Loucy (cell line): ENCODE data around the gene XRCC5.

Source experiments
- H2AFZ ChIP-seq: fragments of 200-600 bp; sonication (generic); 2 replicates; pipeline ENCODE4 v1.6.0; 2016; ENCODE audit warnings: antibody characterized with exemption, mild to moderate bottlenecking, low read length, moderate library complexity
- H3F3A ChIP-seq: fragments of 200-600 bp; 2 replicates; pipeline ENCODE4 v1.6.0; 2016; ENCODE audit warnings: antibody characterized with exemption, low read depth, mild to moderate bottlenecking
- H3K27me3 ChIP-seq: fragments of 200-600 bp; sonication (generic); 2 replicates; pipeline ENCODE4 v1.6.1; 2014; ENCODE audit warnings: low read length, mild to moderate bottlenecking; ENCODE audit not compliant: insufficient read depth, poor library complexity, severe bottlenecking
- H3K36me3 ChIP-seq: fragments of 200-600 bp; sonication (generic); 2 replicates; pipeline ENCODE4 v1.6.1; 2016; ENCODE audit warnings: low read length; ENCODE audit not compliant: insufficient read depth
- H3K4me1 ChIP-seq: fragments of 200-600 bp; sonication (generic); 2 replicates; pipeline ENCODE4 v1.5.1; 2014; ENCODE audit warnings: low read length, mild to moderate bottlenecking; ENCODE audit not compliant: insufficient read depth, poor library complexity, severe bottlenecking
- H3K4me2 ChIP-seq: fragments of 200-600 bp; sonication (generic); 2 replicates; pipeline ENCODE4 v1.6.0; 2014; ENCODE audit warnings: antibody characterized with exemption, low read length, low read depth, mild to moderate bottlenecking; ENCODE audit not compliant: poor library complexity, severe bottlenecking
- H3K4me3 ChIP-seq: fragments of 200-600 bp; sonication (generic); 2 replicates; pipeline ENCODE4 v1.5.1; 2014; ENCODE audit warnings: low read length, mild to moderate bottlenecking, mixed read lengths; ENCODE audit not compliant: poor library complexity, severe bottlenecking
- H3K79me2 ChIP-seq: fragments of 200-600 bp; sonication (generic); 2 replicates; pipeline ENCODE4 v1.6.1; 2014; ENCODE audit warnings: low read length; ENCODE audit not compliant: insufficient read depth
- H3K9ac ChIP-seq: fragments of 200-600 bp; sonication (generic); 2 replicates; pipeline ENCODE4 v1.6.0; 2014; ENCODE audit warnings: mild to moderate bottlenecking, low read depth, low read length, moderate library complexity; ENCODE audit not compliant: poor library complexity, severe bottlenecking
- H3K9me2 ChIP-seq: fragments of 200-600 bp; sonication (generic); replicated peaks from 2 replicates; pipeline ENCODE4 v1.6.1; 2016; ENCODE audit warnings: low read depth, low read length, mixed read lengths
- H3K9me3 ChIP-seq: fragments of 200-600 bp; sonication (generic); 2 replicates; pipeline ENCODE4 v1.6.1; 2014; ENCODE audit warnings: mild to moderate bottlenecking, antibody characterized with exemption, low read length, low read depth; ENCODE audit not compliant: insufficient read depth
- H4K20me1 ChIP-seq: fragments of 200-600 bp; sonication (generic); 2 replicates; pipeline ENCODE4 v1.6.0; 2014; ENCODE audit warnings: antibody characterized with exemption, low read length, mild to moderate bottlenecking; ENCODE audit not compliant: insufficient read depth, poor library complexity, severe bottlenecking
- CTCF ChIP-seq: fragments of 200-600 bp; sonication (generic); conservative IDR thresholded peaks from 2 replicates; pipeline ENCODE4 v1.5.1; 2014; ENCODE audit warnings: mild to moderate bottlenecking, antibody characterized with exemption, low read length
- EZH2phosphoT487 ChIP-seq: fragments of 200-600 bp; IDR thresholded peaks from 2 replicates; pipeline ENCODE4 v1.6.1; 2018; ENCODE audit warnings: antibody characterized with exemption, mild to moderate bottlenecking, moderate library complexity, borderline replicate concordance

Gene XRCC5

GRCh38 chr2:216107320-216107719, 1.8 kb upstream of the XRCC5 start:
- no peak for TF ChIP-seq CTCF
- no peak for TF ChIP-seq EZH2phosphoT487
- no peaks in the 10 kb centered on the region for H3K9me2 ChIP-seq
- peaks cover 5% of the 10 kb centered on the region; the same call in 1 of the 2 replicates for H3F3A ChIP-seq
- H3K36me3 ChIP-seq: peaks cover 20% of the 10 kb centered on the region
- peaks cover 36% of the 10 kb centered on the region for H3K79me2 ChIP-seq
- no peak overlapping the region for H3K4me2 ChIP-seq
- H3K9me3 ChIP-seq: no peaks in the 10 kb centered on the region
- peaks cover 28% of the 10 kb centered on the region for H3K4me1 ChIP-seq
- H4K20me1 ChIP-seq: peaks cover 27% of the 10 kb centered on the region
- no peak overlapping the region for H3K4me3 ChIP-seq
- H3K27me3 ChIP-seq: peaks cover 8% of the 10 kb centered on the region
- H2AFZ ChIP-seq: no peak overlapping the region
- H3K9ac ChIP-seq: no peak overlapping the region

- H3K4me3 ChIP-seq: no peak overlapping the region
- peak overlapping the region; percentile 99 for H3K9ac ChIP-seq
- H3K9me2 ChIP-seq: no peaks in the 10 kb centered on the region
- H3K79me2 ChIP-seq: peaks cover 40% of the 10 kb centered on the region
- no peaks in the 10 kb centered on the region for H3K9me3 ChIP-seq
- H3K4me1 ChIP-seq: peaks cover 32% of the 10 kb centered on the region
- no peak overlapping the region for H3K4me2 ChIP-seq
- peaks cover 24% of the 10 kb centered on the region for H3K36me3 ChIP-seq
- H4K20me1 ChIP-seq: peaks cover 31% of the 10 kb centered on the region
- peaks cover 9% of the 10 kb centered on the region; the same call in 1 of the 2 replicates for H3F3A ChIP-seq
- no peak overlapping the region for H2AFZ ChIP-seq
- TF ChIP-seq EZH2phosphoT487 (no peak), CTCF (no peak)
- H3K27me3 ChIP-seq: peaks cover 8% of the 10 kb centered on the region
Measured at GRCh38 chr2:216107760-216108159, 1.4 kb upstream of the XRCC5 start.

- Histone ChIP-seq H3K4me2 (peak overlapping the region; percentile 94), H3K4me1 (peaks cover 39% of the 10 kb centered on the region), H4K20me1 (peaks cover 38% of the 10 kb centered on the region), H3F3A (peaks cover 16% of the 10 kb centered on the region), H3K9ac (peak overlapping the region; percentile 99), H3K9me3 (no peaks in the 10 kb centered on the region), H2AFZ (no peak overlapping the region), H3K79me2 (peaks cover 47% of the 10 kb centered on the region), H3K27me3 (peaks cover 8% of the 10 kb centered on the region), H3K36me3 (peaks cover 31% of the 10 kb centered on the region), H3K9me2 (no peaks in the 10 kb centered on the region), H3K4me3 (peak overlapping the region; percentile 91)
- TF ChIP-seq EZH2phosphoT487 (no peak), CTCF (no peak)
Measured at GRCh38 chr2:216108310-216108966, 710 bp upstream of the XRCC5 start.
